ENCODE data around the gene RBP4.

DNA sequence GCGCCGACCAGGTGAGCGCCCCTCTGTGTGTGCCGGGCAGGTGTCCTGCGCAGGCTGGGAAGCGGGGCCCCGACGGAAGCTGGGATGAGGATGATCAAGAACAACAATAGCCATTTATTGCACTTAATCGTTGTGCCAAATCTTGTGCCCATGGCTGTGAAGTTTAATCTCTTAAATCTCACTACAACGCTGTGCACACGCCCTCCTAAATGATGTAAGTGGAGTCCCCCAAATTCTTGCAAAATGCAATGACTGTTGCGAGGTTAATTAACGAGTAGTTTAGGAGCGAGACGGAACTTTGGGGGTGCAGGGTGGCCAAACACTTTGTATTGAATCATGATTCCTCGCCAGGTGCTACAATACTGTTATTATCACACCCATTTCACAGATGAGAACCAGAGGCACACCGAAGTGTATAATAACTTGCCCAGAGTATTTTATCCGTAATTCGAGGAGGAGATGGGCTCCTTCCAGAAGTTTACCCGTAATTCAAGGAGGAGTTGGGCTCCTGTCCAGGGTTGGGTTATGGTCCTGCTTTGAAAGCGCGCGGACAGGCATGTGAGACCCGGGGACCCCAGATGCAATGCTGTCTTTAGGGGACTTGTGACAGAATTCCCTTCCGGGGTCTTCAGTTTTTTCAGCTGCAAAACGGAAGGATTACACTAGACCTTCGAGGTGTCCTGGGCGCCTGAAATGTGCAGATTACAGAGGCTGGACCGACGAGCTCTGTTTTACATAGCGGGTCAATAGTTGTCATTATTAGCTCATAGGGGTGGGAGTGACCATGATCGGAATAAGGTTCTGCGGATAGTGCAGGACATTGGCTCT, 33.5 kb downstream of the RBP4 start:
- TF ChIP-seq, protein P1, sequence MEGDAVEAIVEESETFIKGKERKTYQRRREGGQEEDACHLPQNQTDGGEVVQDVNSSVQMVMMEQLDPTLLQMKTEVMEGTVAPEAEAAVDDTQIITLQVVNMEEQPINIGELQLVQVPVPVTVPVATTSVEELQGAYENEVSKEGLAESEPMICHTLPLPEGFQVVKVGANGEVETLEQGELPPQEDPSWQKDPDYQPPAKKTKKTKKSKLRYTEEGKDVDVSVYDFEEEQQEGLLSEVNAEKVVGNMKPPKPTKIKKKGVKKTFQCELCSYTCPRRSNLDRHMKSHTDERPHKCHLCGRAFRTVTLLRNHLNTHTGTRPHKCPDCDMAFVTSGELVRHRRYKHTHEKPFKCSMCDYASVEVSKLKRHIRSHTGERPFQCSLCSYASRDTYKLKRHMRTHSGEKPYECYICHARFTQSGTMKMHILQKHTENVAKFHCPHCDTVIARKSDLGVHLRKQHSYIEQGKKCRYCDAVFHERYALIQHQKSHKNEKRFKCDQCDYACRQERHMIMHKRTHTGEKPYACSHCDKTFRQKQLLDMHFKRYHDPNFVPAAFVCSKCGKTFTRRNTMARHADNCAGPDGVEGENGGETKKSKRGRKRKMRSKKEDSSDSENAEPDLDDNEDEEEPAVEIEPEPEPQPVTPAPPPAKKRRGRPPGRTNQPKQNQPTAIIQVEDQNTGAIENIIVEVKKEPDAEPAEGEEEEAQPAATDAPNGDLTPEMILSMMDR (IDR thresholded peaks at IDR 0.05; ENCODE audit: low read depth, low read length) = no peak
- no peak for TF ChIP-seq POLR2A (IDR thresholded peaks at IDR 0.05; ENCODE audit: extremely low read depth, insufficient read length)
